Neural progenitor cell (in vitro differentiated cells): ENCODE data around the gene MAP3K13. TPM values are rescaled to one million over a fixed set of nuclear protein-coding genes. Genes with fewer than 3 reads are reported as not detected.

Experiments
- DNase-seq: peaks from one replicate; pipeline ENCODE4 v3.0.0-alpha.2; 2016; ENCODE audit warnings: low spot score
- H2AFZ ChIP-seq: fragments of 200-600 bp; sonication (generic); replicated peaks from 2 replicates; pipeline ENCODE4 v1.6.1; 2016; ENCODE audit warnings: antibody characterized with exemption
- H3F3A ChIP-seq: fragments of 200-600 bp; sonication (generic); 2 replicates; pipeline ENCODE4 v1.6.1; 2016; ENCODE audit warnings: antibody characterized with exemption, low read depth
- H3K27ac ChIP-seq: fragments of 200-600 bp; sonication (generic); 2 replicates; pipeline ENCODE4 v1.5.1; 2016; ENCODE audit warnings: mild to moderate bottlenecking
- H3K27me3 ChIP-seq: fragments of 200-600 bp; sonication (generic); 2 replicates; pipeline ENCODE4 v1.6.1; 2016; ENCODE audit warnings: mild to moderate bottlenecking, moderate library complexity
- H3K36me3 ChIP-seq: fragments of 200-600 bp; sonication (generic); 2 replicates; pipeline ENCODE4 v1.5.1; 2016
- H3K4me1 ChIP-seq: fragments of 200-600 bp; sonication (generic); 2 replicates; pipeline ENCODE4 v1.6.1; 2016; ENCODE audit warnings: mixed run types
- H3K4me2 ChIP-seq: fragments of 200-600 bp; sonication (generic); 2 replicates; pipeline ENCODE4 v1.6.1; 2016
- H3K4me3 ChIP-seq: fragments of 200-600 bp; sonication (generic); 2 replicates; pipeline ENCODE4 v1.5.1; 2016
- H3K79me2 ChIP-seq: fragments of 200-600 bp; sonication (generic); 2 replicates; pipeline ENCODE4 v1.6.1; 2016; ENCODE audit warnings: low read depth
- H3K9ac ChIP-seq: fragments of 200-600 bp; sonication (generic); 2 replicates; pipeline ENCODE4 v1.6.1; 2016
- H3K9me3 ChIP-seq: fragments of 200-600 bp; sonication (generic); 2 replicates; pipeline ENCODE4 v1.5.1; 2016; ENCODE audit warnings: low read depth
- H4K20me1 ChIP-seq: fragments of 200-600 bp; sonication (generic); 2 replicates; pipeline ENCODE4 v1.6.1; 2016; ENCODE audit warnings: low read depth
- H3K27ac Mint-ChIP-seq: 3 replicates; pipeline ENCODE4 v1.8.0; 2021; ENCODE audit warnings: mixed read lengths
- H3K27me3 Mint-ChIP-seq: 2 replicates; pipeline ENCODE4 v1.8.0; 2022; ENCODE audit warnings: low read depth, mild to moderate bottlenecking, inconsistent platforms, moderate library complexity, mixed read lengths; ENCODE audit not compliant: insufficient read depth
- H3K36me3 Mint-ChIP-seq: 3 replicates; pipeline ENCODE4 v1.8.0; 2021; ENCODE audit warnings: mixed read lengths
- H3K4me1 Mint-ChIP-seq: 3 replicates; pipeline ENCODE4 v1.8.0; 2021; ENCODE audit warnings: mixed read lengths
- H3K4me3 Mint-ChIP-seq: 3 replicates; pipeline ENCODE4 v1.8.0; 2021; ENCODE audit warnings: mild to moderate bottlenecking, moderate library complexity, mixed read lengths
- H3K9me3 Mint-ChIP-seq: 3 replicates; pipeline ENCODE4 v1.8.0; 2020; ENCODE audit warnings: mixed read lengths
- EZH2 ChIP-seq: fragments of 200-600 bp; sonication (generic); IDR thresholded peaks from 2 replicates; pipeline ENCODE4 v1.6.1; 2017; ENCODE audit warnings: antibody characterized with exemption, mild to moderate bottlenecking, moderate library complexity
- EZH2phosphoT487 ChIP-seq: fragments of 200-600 bp; sonication (generic); IDR thresholded peaks from 2 replicates; pipeline ENCODE4 v1.6.1; 2017; ENCODE audit warnings: antibody characterized with exemption
- total RNA-seq: library from RNA; depleted of rRNA; stranded (reverse); fragments of >200 nt; gene quantifications from 2 replicates; pipeline ENCODE4 v1.2.3, GENCODE V29; 2015; ENCODE audit warnings: low replicate concordance
- TF ChIP-seq, protein P1 (sequence below): fragments of 200-600 bp; sonication (generic); IDR thresholded peaks from 2 replicates; pipeline ENCODE4 v1.5.1; 2017; ENCODE audit warnings: antibody characterized with exemption, mild to moderate bottlenecking

MAP3K13 gene
- total RNA-seq, 1 donor from 2014 or later: 34.6 TPM

- TF ChIP-seq EZH2 (no peak), EZH2phosphoT487 (no peak)
- TF ChIP-seq, protein P1, sequence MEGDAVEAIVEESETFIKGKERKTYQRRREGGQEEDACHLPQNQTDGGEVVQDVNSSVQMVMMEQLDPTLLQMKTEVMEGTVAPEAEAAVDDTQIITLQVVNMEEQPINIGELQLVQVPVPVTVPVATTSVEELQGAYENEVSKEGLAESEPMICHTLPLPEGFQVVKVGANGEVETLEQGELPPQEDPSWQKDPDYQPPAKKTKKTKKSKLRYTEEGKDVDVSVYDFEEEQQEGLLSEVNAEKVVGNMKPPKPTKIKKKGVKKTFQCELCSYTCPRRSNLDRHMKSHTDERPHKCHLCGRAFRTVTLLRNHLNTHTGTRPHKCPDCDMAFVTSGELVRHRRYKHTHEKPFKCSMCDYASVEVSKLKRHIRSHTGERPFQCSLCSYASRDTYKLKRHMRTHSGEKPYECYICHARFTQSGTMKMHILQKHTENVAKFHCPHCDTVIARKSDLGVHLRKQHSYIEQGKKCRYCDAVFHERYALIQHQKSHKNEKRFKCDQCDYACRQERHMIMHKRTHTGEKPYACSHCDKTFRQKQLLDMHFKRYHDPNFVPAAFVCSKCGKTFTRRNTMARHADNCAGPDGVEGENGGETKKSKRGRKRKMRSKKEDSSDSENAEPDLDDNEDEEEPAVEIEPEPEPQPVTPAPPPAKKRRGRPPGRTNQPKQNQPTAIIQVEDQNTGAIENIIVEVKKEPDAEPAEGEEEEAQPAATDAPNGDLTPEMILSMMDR: no peak
- H3K27ac Mint-ChIP-seq: no peak overlapping the region
These were observed 21.1 kb upstream of the MAP3K13 start for GRCh38 chr3:185341616-185342458.

DNA sequence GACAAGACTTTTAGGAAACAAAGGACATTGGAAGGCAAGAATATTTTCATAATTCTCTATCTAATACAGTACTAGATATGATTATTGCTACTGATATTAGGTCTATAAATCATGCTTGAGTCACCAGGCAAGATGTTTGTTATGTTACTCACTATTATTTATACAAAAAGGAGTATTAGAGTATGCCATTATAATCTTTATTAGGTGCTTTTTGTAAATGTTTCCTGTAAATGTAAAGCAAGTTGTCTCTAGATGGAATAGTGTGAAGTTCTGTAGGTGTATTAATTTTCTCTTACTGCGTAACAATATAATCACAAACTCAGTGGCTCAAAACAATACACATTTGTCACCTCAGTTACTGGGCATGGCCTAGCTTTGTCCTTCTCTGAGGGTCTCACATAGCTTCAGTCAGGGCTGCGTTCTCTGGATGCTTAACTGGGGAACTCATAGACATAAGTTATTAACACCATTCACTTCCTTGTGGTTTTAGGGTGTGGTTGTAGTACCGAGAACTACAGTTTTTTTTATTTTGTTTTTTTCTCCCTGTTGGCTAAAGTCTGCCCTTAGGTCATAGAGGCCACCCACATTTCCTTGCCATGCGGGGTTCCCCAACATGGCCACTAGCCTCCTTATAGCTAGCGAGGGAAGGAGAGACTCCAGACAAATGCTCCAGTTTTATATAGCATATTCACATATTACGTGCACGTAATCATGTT lies 20.3 kb upstream of the MAP3K13 start:
- no peak overlapping the region for H3K9ac ChIP-seq
- H3K4me1 ChIP-seq: no peaks in the 10 kb centered on the region
- Mint-ChIP-seq H3K27ac (no peak overlapping the region), H3K4me3 (no peak overlapping the region), H3K27me3 (no peaks in the 10 kb centered on the region), H3K4me1 (no peaks in the 10 kb centered on the region), H3K9me3 (peaks cover 4% of the 10 kb centered on the region), H3K36me3 (no peaks in the 10 kb centered on the region)
- no peaks in the 10 kb centered on the region for H3K27me3 ChIP-seq
- no peaks in the 10 kb centered on the region for H3K36me3 ChIP-seq
- no peaks in the 10 kb centered on the region for H3F3A ChIP-seq
- no peak overlapping the region for H3K4me3 ChIP-seq
- no peaks in the 10 kb centered on the region for H4K20me1 ChIP-seq
- DNase-seq: no peak
- no peak overlapping the region for H2AFZ ChIP-seq
- H3K4me2 ChIP-seq: no peak overlapping the region
- H3K9me3 ChIP-seq: no peaks in the 10 kb centered on the region
- no peaks in the 10 kb centered on the region for H3K79me2 ChIP-seq
- TF ChIP-seq EZH2 (no peak), EZH2phosphoT487 (no peak)
- TF ChIP-seq, protein P1: no peak
- H3K27ac ChIP-seq: no peak overlapping the region

More at GRCh38 chr3:185341616-185342458, 21.1 kb upstream of the MAP3K13 start:
- peaks cover 4% of the 10 kb centered on the region for H3K9me3 Mint-ChIP-seq
- Histone ChIP-seq H3K9me3 (no peaks in the 10 kb centered on the region), H3K27ac (no peak overlapping the region), H3K9ac (no peak overlapping the region), H3F3A (no peaks in the 10 kb centered on the region), H3K27me3 (no peaks in the 10 kb centered on the region), H2AFZ (no peak overlapping the region), H3K4me1 (no peaks in the 10 kb centered on the region), H3K79me2 (no peaks in the 10 kb centered on the region), H3K36me3 (no peaks in the 10 kb centered on the region), H3K4me3 (no peak overlapping the region), H4K20me1 (no peaks in the 10 kb centered on the region), H3K4me2 (no peak overlapping the region)
- DNase-seq: no peak
- no peaks in the 10 kb centered on the region for H3K36me3 Mint-ChIP-seq
- H3K4me1 Mint-ChIP-seq: no peaks in the 10 kb centered on the region
- H3K4me3 Mint-ChIP-seq: no peak overlapping the region
- H3K27me3 Mint-ChIP-seq: no peaks in the 10 kb centered on the region

DNA sequence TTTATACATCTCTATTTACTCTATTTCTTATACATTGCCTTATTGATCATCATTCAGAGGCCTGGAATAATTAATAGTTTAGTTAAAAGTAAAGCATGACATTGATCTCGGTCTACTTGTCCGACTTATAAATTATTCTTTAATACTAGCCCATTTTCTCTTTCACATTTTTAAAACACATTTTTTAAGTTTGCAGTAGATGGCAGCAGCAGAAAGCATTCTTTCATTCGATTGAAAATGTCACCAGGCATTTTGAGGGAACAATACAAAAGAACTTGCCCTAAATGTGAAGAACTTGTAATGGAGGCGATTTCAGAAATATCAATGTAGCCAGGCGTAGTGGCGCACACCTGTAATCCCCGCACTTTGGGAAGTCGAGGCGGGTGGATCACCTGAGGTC lies 15.5 kb upstream of the MAP3K13 start:
- Histone ChIP-seq H3K27ac (no peak overlapping the region), H3K27me3 (no peaks in the 10 kb centered on the region), H3K9ac (no peak overlapping the region), H3K9me3 (no peaks in the 10 kb centered on the region), H2AFZ (no peak overlapping the region), H3K79me2 (no peaks in the 10 kb centered on the region), H3F3A (no peaks in the 10 kb centered on the region), H3K4me2 (no peak overlapping the region), H3K4me3 (no peak overlapping the region), H4K20me1 (no peaks in the 10 kb centered on the region), H3K36me3 (no peaks in the 10 kb centered on the region), H3K4me1 (peaks cover 6% of the 10 kb centered on the region)
- DNase-seq: no peak
- Mint-ChIP-seq H3K27me3 (no peaks in the 10 kb centered on the region), H3K36me3 (no peaks in the 10 kb centered on the region), H3K4me1 (no peaks in the 10 kb centered on the region), H3K4me3 (no peak overlapping the region), H3K27ac (no peak overlapping the region), H3K9me3 (peaks cover 4% of the 10 kb centered on the region)
- TF ChIP-seq EZH2phosphoT487: no peak
- TF ChIP-seq, protein P1: no peak
- no peak for TF ChIP-seq EZH2
